Activated T-cell treated with anti-CD3 and anti-CD28 coated beads, Interleukin-2, amount 50 U/mL, for 4 hours (primary cell): ENCODE data around the gene UBAP1. TPM values are rescaled to one million over a fixed set of nuclear protein-coding genes. Genes with fewer than 3 reads are reported as not detected.
A peak's percentile ranks its signal among the peaks of the same experiment; 100 is the strongest.
"Not testable (repeated sequence)": the region's sequence is repeated elsewhere in the genome, so short reads cannot be mapped to it uniquely, and the experiment has no call there.

Experiments
- ATAC-seq, 2 donors: fragments of 200-7000 bp; cut with Tn5 transposase; one replicate each; pipeline ENCODE4 v1.10.0; 2021
- DNase-seq: peaks from one replicate; pipeline ENCODE4 v3.0.0-alpha.2; 2020
- H3K27me3 Mint-ChIP-seq: one replicate; pipeline ENCODE4 v1.8.0; 2021; ENCODE audit warnings: low read depth, mixed read lengths
- H3K36me3 Mint-ChIP-seq: one replicate; pipeline ENCODE4 v1.8.0; 2022; ENCODE audit warnings: mixed read lengths; ENCODE audit not compliant: insufficient read depth
- H3K4me1 Mint-ChIP-seq: one replicate; pipeline ENCODE4 v1.8.0; 2021; ENCODE audit warnings: low read depth, mixed read lengths
- H3K4me3 Mint-ChIP-seq: one replicate; pipeline ENCODE4 v1.8.0; 2021; ENCODE audit warnings: mild to moderate bottlenecking, moderate library complexity, mixed read lengths
- H3K9me3 Mint-ChIP-seq: one replicate; pipeline ENCODE4 v1.8.0; 2021; ENCODE audit warnings: mixed read lengths
- total RNA-seq, 3 donors: library from RNA; stranded (reverse); gene quantifications; one replicate each; pipeline ENCODE4 v1.2.1, GENCODE V29; 2021

Gene UBAP1
- total RNA-seq, 3 donors from 2014 or later: 31.7 to 35.9 (median 34.6) TPM

- Mint-ChIP-seq H3K4me1 (peaks cover 14% of the 10 kb centered on the region), H3K27me3 (no peaks in the 10 kb centered on the region), H3K9me3 (no peaks in the 10 kb centered on the region), H3K36me3 (peaks cover 22% of the 10 kb centered on the region), H3K4me3 (no peak overlapping the region)
- ATAC-seq: no peak
- no peak for DNase-seq
These were observed 74.6 kb downstream of the UBAP1 start for GRCh38 chr9:34253460-34253837.

- Mint-ChIP-seq H3K27me3 (no peaks in the 10 kb centered on the region), H3K9me3 (no peaks in the 10 kb centered on the region), H3K4me1 (peaks cover 14% of the 10 kb centered on the region), H3K4me3 (no peak overlapping the region), H3K36me3 (peaks cover 17% of the 10 kb centered on the region)
- ATAC-seq: no peak
- no peak for DNase-seq
These were observed 75.5 kb downstream of the UBAP1 start for GRCh38 chr9:34254141-34254913.

DNA sequence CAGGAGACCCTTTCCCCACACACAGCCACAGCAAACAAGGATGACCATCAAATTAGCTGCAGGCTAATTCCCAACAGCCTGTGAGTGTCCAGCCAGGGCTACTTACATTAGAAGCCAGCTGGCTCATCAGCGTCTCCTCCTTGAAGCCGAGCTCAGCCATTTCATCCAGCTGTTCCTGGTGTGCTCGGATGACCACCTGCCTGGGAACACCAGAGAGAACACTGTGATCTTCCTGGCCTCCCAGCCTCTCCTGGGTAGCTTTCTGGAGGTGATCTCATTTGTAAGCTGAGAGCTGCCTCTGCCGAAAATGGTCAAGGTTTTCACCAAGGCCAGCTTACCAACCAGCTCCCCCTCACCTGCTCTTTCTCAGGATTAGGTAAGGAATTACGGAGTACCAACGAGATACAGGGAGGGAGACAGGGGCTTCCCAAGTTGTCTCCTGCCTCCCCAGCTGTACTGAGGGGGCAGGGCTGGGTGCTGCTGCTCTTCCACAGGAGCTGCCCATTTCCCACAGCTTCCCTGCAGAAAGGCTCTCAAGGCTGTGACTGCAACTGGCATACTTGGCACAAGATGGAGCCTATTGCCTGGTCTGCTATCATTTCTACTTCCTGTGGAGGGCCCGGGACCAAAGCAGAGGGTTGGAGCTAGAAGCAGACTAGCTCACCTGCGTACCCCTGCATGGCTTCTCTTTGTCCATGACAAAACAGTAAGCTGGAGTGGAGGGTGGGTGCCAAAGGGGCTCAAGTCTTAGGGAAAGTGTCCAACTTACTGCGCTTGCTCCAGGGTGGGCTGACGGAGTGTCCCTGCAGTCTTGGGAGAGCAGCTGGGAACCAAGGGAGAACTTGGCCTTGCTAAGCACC lies 76.4 kb downstream of the UBAP1 start:
- H3K27me3 Mint-ChIP-seq: no peaks in the 10 kb centered on the region
- H3K36me3 Mint-ChIP-seq: peaks cover 15% of the 10 kb centered on the region
- no peak overlapping the region for H3K4me3 Mint-ChIP-seq
- ATAC-seq: no peak
- peaks cover 14% of the 10 kb centered on the region for H3K4me1 Mint-ChIP-seq
- no peaks in the 10 kb centered on the region for H3K9me3 Mint-ChIP-seq
- no peak for DNase-seq

GRCh38 chr9:34256104-34256503 lies 77.3 kb downstream of the UBAP1 start:
- DNase-seq: no peak
- Mint-ChIP-seq H3K36me3 (peaks cover 11% of the 10 kb centered on the region), H3K9me3 (no peaks in the 10 kb centered on the region), H3K27me3 (no peaks in the 10 kb centered on the region), H3K4me3 (no peak overlapping the region), H3K4me1 (peaks cover 14% of the 10 kb centered on the region)
- no peak for ATAC-seq

GRCh38 chr9:34256987-34257585 lies 78.2 kb downstream of the UBAP1 start:
- Mint-ChIP-seq H3K27me3 (no peaks in the 10 kb centered on the region), H3K36me3 (peaks cover 4% of the 10 kb centered on the region), H3K4me1 (peaks cover 14% of the 10 kb centered on the region), H3K9me3 (no peaks in the 10 kb centered on the region), H3K4me3 (no peak overlapping the region)
- DNase-seq (no peak), ATAC-seq (peak in 1 of 2 donors; percentile 54)

DNA sequence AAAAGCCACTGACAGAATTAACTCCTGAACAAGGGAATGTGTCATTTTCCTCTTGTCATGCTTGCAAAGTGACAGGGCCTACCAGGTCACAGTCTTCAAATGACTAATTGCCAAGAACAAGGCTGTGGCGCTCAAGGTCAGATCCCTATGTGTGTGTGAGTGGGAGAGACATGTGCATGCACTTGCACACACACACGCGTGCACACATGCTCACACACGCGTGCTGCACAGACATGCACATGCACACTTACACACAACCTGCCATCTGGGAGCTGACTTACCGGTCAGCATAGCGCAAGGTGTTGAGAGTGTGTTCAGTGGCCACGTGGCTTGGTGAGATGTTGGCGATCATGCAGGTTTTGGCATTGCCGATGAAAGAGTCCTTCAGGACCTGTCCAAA lies 80.5 kb downstream of the UBAP1 start:
- ATAC-seq: no peak
- no peaks in the 10 kb centered on the region for H3K27me3 Mint-ChIP-seq
- H3K36me3 Mint-ChIP-seq: no peaks in the 10 kb centered on the region
- no peak for DNase-seq
- H3K4me3 Mint-ChIP-seq: no peak overlapping the region
- no peaks in the 10 kb centered on the region for H3K9me3 Mint-ChIP-seq
- peaks cover 14% of the 10 kb centered on the region for H3K4me1 Mint-ChIP-seq

DNA sequence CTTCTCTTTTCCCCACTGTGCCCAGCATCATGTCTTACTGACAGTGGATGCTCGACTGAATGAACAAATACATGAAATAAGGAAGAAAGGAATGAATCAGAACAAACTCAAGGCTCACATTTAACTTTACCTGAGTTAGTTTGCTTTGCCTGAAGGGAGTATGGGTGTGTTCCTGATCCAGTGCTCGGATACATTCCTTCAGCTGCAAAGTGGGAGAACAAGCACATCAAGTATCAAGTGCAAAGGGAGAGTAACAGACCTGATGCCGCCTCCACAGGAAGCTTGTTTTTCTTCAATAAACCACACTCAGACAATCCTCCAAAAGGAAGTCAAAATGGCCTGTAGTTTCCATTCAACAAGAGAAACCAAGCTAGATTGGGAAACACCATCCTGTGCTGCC lies 84.1 kb downstream of the UBAP1 start:
- Mint-ChIP-seq H3K4me1 (no peaks in the 10 kb centered on the region), H3K27me3 (no peaks in the 10 kb centered on the region), H3K36me3 (no peaks in the 10 kb centered on the region), H3K4me3 (no peak overlapping the region), H3K9me3 (no peaks in the 10 kb centered on the region)
- DNase-seq (no peak), ATAC-seq (no peak)

GRCh38 chr9:34267660-34268059 lies 88.8 kb downstream of the UBAP1 start:
- ATAC-seq (no peak), DNase-seq (no peak)
- Mint-ChIP-seq H3K27me3 (no peaks in the 10 kb centered on the region), H3K4me1 (no peaks in the 10 kb centered on the region), H3K4me3 (no peak overlapping the region), H3K36me3 (no peaks in the 10 kb centered on the region), H3K9me3 (no peaks in the 10 kb centered on the region)

- H3K4me3 Mint-ChIP-seq: no peak overlapping the region
- no peaks in the 10 kb centered on the region for H3K4me1 Mint-ChIP-seq
- DNase-seq (no peak), ATAC-seq (no peak)
- no peaks in the 10 kb centered on the region for H3K36me3 Mint-ChIP-seq
- H3K9me3 Mint-ChIP-seq: no peaks in the 10 kb centered on the region
- H3K27me3 Mint-ChIP-seq: no peaks in the 10 kb centered on the region
These were observed 92.6 kb downstream of the UBAP1 start for GRCh38 chr9:34271265-34272006.

DNA sequence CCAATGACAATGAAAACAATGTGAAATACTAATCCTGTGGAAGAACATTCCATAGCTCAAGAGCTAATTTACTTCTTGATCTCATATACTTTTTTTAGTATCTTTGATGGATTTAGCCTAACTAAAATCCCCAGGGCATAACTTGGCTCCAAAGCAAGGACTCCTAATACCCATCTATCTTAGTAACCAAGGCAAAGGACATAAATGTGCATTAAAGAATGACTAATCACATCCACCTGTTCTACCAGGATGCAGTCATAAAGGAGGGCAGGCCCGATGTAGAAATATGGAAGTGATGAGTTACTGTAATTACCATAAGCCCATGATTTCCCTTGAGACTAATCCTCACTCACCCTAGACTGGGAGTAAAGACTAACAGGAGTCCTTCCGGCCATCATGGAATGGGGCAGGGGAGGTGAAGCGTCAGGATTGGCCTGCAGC lies 93.3 kb downstream of the UBAP1 start:
- DNase-seq: no peak
- Mint-ChIP-seq H3K9me3 (no peaks in the 10 kb centered on the region), H3K27me3 (no peaks in the 10 kb centered on the region), H3K4me1 (peaks cover 1% of the 10 kb centered on the region), H3K36me3 (no peaks in the 10 kb centered on the region), H3K4me3 (no peak overlapping the region)
- no peak for ATAC-seq

- not testable (repeated sequence) for H3K27me3 Mint-ChIP-seq, H3K4me3 Mint-ChIP-seq, H3K9me3 Mint-ChIP-seq, H3K36me3 Mint-ChIP-seq, H3K4me1 Mint-ChIP-seq, DNase-seq, ATAC-seq
These were observed 94.7 kb downstream of the UBAP1 start for GRCh38 chr9:34273588-34273987.

GRCh38 chr9:34275811-34276210 lies 97.0 kb downstream of the UBAP1 start:
- Mint-ChIP-seq H3K9me3 (no peaks in the 10 kb centered on the region), H3K4me3 (no peak overlapping the region), H3K27me3 (no peaks in the 10 kb centered on the region), H3K36me3 (no peaks in the 10 kb centered on the region), H3K4me1 (peaks cover 6% of the 10 kb centered on the region)
- ATAC-seq: no peak
- DNase-seq: no peak

DNA sequence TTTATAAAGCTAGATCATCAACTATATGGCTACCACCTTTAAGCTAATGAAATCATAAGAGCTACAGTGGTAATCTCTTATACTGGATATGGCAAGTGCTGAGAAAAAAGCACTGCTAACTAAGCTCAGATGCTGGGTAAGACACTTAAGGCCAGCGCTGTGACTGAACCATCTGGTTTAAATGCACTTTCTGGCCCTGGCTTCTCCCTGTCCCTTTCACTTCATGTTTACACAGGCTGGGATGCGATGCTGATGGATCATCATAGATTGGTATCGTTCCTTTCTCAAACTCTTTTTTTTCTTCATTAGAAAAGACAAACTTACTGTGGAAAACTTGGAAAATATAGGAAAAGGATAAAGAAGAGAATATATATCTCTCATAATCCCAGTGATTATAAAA lies 97.9 kb downstream of the UBAP1 start:
- DNase-seq (no peak), ATAC-seq (no peak)
- Mint-ChIP-seq H3K4me1 (peaks cover 6% of the 10 kb centered on the region), H3K9me3 (no peaks in the 10 kb centered on the region), H3K27me3 (no peaks in the 10 kb centered on the region), H3K4me3 (no peak overlapping the region), H3K36me3 (no peaks in the 10 kb centered on the region)

- DNase-seq (no peak), ATAC-seq (no peak)
- Mint-ChIP-seq H3K9me3 (no peaks in the 10 kb centered on the region), H3K4me1 (peaks cover 6% of the 10 kb centered on the region), H3K27me3 (no peaks in the 10 kb centered on the region), H3K36me3 (no peaks in the 10 kb centered on the region), H3K4me3 (no peak overlapping the region)
These were observed 100.6 kb downstream of the UBAP1 start for GRCh38 chr9:34279411-34279810.
